Activated CD8-positive, alpha-beta T cell treated with anti-CD3 and anti-CD28 coated beads for 36 hours (primary cell): ENCODE results near the gene MYO3B. TPM values are rescaled to one million over a fixed set of nuclear protein-coding genes. Genes with fewer than 3 reads are reported as not detected.

Experiments
- ATAC-seq: fragments of 200-7000 bp; cut with Tn5 transposase; one replicate; pipeline ENCODE4 v1.10.0; 2021; ENCODE audit warnings: mild to moderate bottlenecking, moderate library complexity
- CTCF ChIA-PET: fragments of 350-600 bp; sonication (Branson Sonifier 250); formaldehyde crosslinking; loops from one replicate; lab custom pipeline; 2021; ENCODE audit warnings: antibody characterized with exemption; lab: Charles Lee
- POLR2A ChIA-PET: fragments of 350-600 bp; sonication (Branson Sonifier 250); formaldehyde crosslinking; loops from one replicate; lab custom pipeline; 2021; ENCODE audit warnings: antibody characterized with exemption; lab: Charles Lee
- DNase-seq: peaks from one replicate; pipeline ENCODE4 v3.0.0-alpha.2; 2020
- H3K27ac Mint-ChIP-seq: one replicate; pipeline ENCODE4 v1.8.0; 2021; ENCODE audit warnings: mild to moderate bottlenecking, mixed read lengths
- H3K27me3 Mint-ChIP-seq: one replicate; pipeline ENCODE4 v1.8.0; 2021; ENCODE audit warnings: mixed read lengths
- H3K36me3 Mint-ChIP-seq: one replicate; pipeline ENCODE4 v1.8.0; 2021; ENCODE audit warnings: low read depth, mixed read lengths
- H3K4me1 Mint-ChIP-seq: one replicate; pipeline ENCODE4 v1.8.0; 2021; ENCODE audit warnings: low read depth, mixed read lengths
- H3K4me3 Mint-ChIP-seq: one replicate; pipeline ENCODE4 v1.8.0; 2021; ENCODE audit warnings: mild to moderate bottlenecking, moderate library complexity, mixed read lengths
- H3K9me3 Mint-ChIP-seq: one replicate; pipeline ENCODE4 v1.8.0; 2021; ENCODE audit warnings: mixed read lengths
- CTCF ChIP-seq: fragments of 200-600 bp; IDR thresholded peaks from one replicate; pipeline ENCODE4 v1.8.0; 2022; ENCODE audit warnings: antibody characterized with exemption, mild to moderate bottlenecking
- intact Hi-C: fragments of 100-400 bp; cut with micrococcal nuclease; formaldehyde crosslinking; loops from one replicate; pipeline ENCODE4 v1.10.0; 2022
- total RNA-seq, 2 experiments: library from RNA; stranded (reverse); gene quantifications; one replicate each; pipeline ENCODE4 v1.2.3, GENCODE V29; 2021

The MYO3B gene
- total RNA-seq, 2 experiments from 2014 or later, result 0.09 to 0.20 TPM

GRCh38 chr2:170446078-170446477 is 268.1 kb downstream of the MYO3B start:
- H3K4me1 Mint-ChIP-seq, result no peaks in the 10 kb centered on the region
- no peak overlapping the region for H3K4me3 Mint-ChIP-seq
- peaks cover 1% of the 10 kb centered on the region for H3K27me3 Mint-ChIP-seq
- DNase-seq, result no peak
- POLR2A ChIA-PET, result no interaction called here
- TF ChIP-seq CTCF, result no peak
- no peaks in the 10 kb centered on the region for H3K36me3 Mint-ChIP-seq
- H3K27ac Mint-ChIP-seq, result no peak overlapping the region
- peaks cover 1% of the 10 kb centered on the region for H3K9me3 Mint-ChIP-seq
- no peak for ATAC-seq
- intact Hi-C loops, result no loop called here
- CTCF ChIA-PET, result no interaction called here

DNA sequence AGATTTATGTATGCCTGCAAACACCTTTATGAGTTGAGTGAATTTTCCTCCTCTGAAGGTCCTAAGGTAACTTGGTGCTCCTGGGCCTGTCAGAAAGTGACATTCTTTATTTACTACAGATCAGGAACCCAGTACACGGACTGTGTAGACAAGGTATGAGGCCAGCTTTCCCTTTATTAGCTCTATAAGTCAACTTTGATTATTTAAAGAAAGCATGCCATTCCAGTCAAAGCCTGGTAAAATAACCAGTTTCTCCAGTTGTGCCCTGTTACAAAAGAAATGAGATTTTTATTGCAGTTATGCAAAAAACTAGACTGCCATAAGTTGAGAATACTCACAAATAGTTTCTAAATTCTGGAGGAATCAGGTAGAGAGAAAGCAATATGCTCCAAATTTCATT is 271.1 kb downstream of the MYO3B start:
- ATAC-seq, result no peak
- H3K27me3 Mint-ChIP-seq, result no peaks in the 10 kb centered on the region
- no peak overlapping the region for H3K27ac Mint-ChIP-seq
- ChIA-PET CTCF (no interaction called here), POLR2A (no interaction called here)
- H3K4me3 Mint-ChIP-seq, result no peak overlapping the region
- H3K4me1 Mint-ChIP-seq, result no peaks in the 10 kb centered on the region
- no peak for DNase-seq
- intact Hi-C loops, result no loop called here
- peaks cover 1% of the 10 kb centered on the region for H3K9me3 Mint-ChIP-seq
- H3K36me3 Mint-ChIP-seq, result no peaks in the 10 kb centered on the region
- no peak for TF ChIP-seq CTCF

- no peaks in the 10 kb centered on the region for H3K4me1 Mint-ChIP-seq
- CTCF ChIA-PET, result interaction anchor here (1.5 kb wide), 1 partner anchor 46 kb away, joined by 8 read pairs; no protein-coding TSS in a partner anchor
These were observed 276.8 kb downstream of the MYO3B start for GRCh38 chr2:170454471-170455372.

DNA sequence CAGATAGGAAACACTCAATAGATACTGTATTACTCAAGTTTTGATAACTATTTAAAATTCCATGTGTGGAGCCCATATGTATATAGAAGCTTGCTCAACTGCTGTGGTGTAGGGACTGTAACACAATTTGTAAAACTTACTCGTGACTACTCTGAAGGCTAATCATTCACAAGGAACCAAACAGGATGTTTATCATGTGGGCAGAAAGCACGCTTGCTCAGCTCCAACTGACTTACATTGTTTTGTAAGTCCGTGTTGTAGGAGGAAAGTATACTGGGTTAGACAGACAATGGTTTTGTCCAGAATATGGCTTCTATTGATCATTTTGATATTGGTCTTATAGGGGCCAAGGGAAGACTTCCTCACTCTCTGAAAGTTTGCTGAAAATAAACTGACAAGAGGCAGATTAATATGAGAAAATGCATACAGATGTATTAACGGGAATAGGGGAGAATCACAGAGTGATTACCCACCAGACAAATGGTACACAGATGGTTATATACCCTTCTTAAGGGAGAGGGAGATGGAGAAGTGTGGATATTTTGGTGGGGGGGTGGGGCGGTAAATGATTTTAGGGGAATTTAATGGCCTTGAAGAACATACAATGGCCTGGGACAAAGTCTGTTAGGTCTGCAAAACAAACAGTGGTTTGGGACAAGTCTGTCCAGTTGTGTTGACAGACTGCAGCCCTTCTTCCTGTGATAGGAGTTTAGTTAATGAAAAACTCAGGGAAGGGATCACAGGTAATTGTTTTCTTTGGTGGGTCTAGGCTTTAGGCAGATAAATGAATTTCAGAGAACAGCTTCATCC is 277.9 kb downstream of the MYO3B start:
- TF ChIP-seq CTCF, result no peak
- intact Hi-C loops, result no loop called here
- Mint-ChIP-seq H3K27me3 (peaks cover 1% of the 10 kb centered on the region), H3K4me3 (no peak overlapping the region), H3K36me3 (no peaks in the 10 kb centered on the region), H3K4me1 (no peaks in the 10 kb centered on the region), H3K9me3 (no peaks in the 10 kb centered on the region), H3K27ac (no peak overlapping the region)
- ChIA-PET CTCF (no interaction called here), POLR2A (interaction anchor here (0.6 kb wide), 1 partner anchor 16 kb away, joined by 3 read pairs; no protein-coding TSS in a partner anchor)
- DNase-seq, result no peak
- ATAC-seq, result no peak

More at GRCh38 chr2:170454471-170455372, 276.8 kb downstream of the MYO3B start:
- Mint-ChIP-seq H3K27ac (no peak overlapping the region), H3K27me3 (peaks cover 1% of the 10 kb centered on the region), H3K9me3 (no peaks in the 10 kb centered on the region), H3K36me3 (no peaks in the 10 kb centered on the region), H3K4me3 (no peak overlapping the region)
- no peak for TF ChIP-seq CTCF
- POLR2A ChIA-PET, result no interaction called here
- ATAC-seq (no peak), DNase-seq (no peak)
- intact Hi-C loops, result no loop called here
